Neural crest cell (in vitro differentiated cells): ENCODE measurements around the gene NR2E3. TPM values are rescaled to one million over a fixed set of nuclear protein-coding genes. Genes with fewer than 3 reads are reported as not detected.

Source experiments
- DNase-seq: peaks from one replicate; pipeline ENCODE4 v3.0.0; 2021; ENCODE audit warnings: low read depth, mixed read lengths, low spot score
- H3K27ac Mint-ChIP-seq: one replicate; pipeline ENCODE4 v1.8.0; 2021; ENCODE audit warnings: mild to moderate bottlenecking, mixed read lengths; ENCODE audit not compliant: unreplicated experiment
- H3K27me3 Mint-ChIP-seq: 2 replicates; pipeline ENCODE4 v1.8.0; 2021; ENCODE audit warnings: low read depth, mild to moderate bottlenecking, mixed read lengths
- H3K36me3 Mint-ChIP-seq: 2 replicates; pipeline ENCODE4 v1.8.0; 2021; ENCODE audit warnings: low read depth, mild to moderate bottlenecking, mixed read lengths
- H3K4me1 Mint-ChIP-seq: 2 replicates; pipeline ENCODE4 v1.8.0; 2021; ENCODE audit warnings: mixed read lengths
- H3K4me3 Mint-ChIP-seq: one replicate; pipeline ENCODE4 v1.8.0; 2021; ENCODE audit warnings: mild to moderate bottlenecking, mixed read lengths
- H3K9me3 Mint-ChIP-seq: 2 replicates; pipeline ENCODE4 v1.8.0; 2021; ENCODE audit warnings: mixed read lengths
- total RNA-seq: library from RNA; stranded (reverse); gene quantifications from 2 replicates; pipeline ENCODE4 v1.2.1, GENCODE V29; 2021
- TF ChIP-seq, protein P1 (sequence below): fragments of 200-600 bp; sonication (generic); conservative IDR thresholded peaks from 2 replicates; pipeline ENCODE4 v1.5.0; 2021; ENCODE audit warnings: antibody characterized with exemption, mild to moderate bottlenecking

NR2E3 gene
- total RNA-seq, 1 donor from 2014 or later = not detected

DNA sequence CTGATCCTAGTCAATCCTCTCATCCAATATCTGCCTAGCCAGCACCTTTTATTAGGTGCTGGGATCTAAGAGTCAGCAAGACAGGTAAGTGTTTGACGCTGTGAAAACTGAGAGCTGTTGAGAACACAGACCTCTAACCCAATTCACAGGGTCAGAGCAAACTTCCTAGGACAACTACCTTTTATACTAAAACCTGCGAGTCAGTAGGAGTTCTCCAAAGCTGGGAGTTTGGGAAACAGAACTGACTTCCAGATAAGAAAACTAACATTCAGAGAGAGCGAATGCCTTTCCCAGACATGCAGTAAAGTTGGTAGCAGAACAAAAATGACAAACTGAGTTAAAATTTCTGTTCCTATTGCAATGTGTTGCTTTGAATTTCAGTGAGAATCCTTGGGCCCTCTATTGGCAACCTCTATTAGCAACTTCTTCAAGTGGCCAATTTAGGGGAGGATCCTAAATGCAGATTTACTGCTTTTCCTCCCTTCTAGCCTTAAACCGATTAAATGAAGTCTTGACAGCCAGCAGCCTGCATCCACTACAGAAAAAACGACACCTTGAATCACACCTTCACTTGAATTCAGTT, 11.3 kb downstream of the NR2E3 start:
- no peaks in the 10 kb centered on the region for H3K27me3 Mint-ChIP-seq
- peaks cover 22% of the 10 kb centered on the region for H3K9me3 Mint-ChIP-seq
- H3K4me1 Mint-ChIP-seq = no peaks in the 10 kb centered on the region
- H3K36me3 Mint-ChIP-seq = peaks cover 48% of the 10 kb centered on the region
- no peak overlapping the region for H3K4me3 Mint-ChIP-seq
- no peak overlapping the region for H3K27ac Mint-ChIP-seq
- no peak for DNase-seq
- TF ChIP-seq, protein P1, sequence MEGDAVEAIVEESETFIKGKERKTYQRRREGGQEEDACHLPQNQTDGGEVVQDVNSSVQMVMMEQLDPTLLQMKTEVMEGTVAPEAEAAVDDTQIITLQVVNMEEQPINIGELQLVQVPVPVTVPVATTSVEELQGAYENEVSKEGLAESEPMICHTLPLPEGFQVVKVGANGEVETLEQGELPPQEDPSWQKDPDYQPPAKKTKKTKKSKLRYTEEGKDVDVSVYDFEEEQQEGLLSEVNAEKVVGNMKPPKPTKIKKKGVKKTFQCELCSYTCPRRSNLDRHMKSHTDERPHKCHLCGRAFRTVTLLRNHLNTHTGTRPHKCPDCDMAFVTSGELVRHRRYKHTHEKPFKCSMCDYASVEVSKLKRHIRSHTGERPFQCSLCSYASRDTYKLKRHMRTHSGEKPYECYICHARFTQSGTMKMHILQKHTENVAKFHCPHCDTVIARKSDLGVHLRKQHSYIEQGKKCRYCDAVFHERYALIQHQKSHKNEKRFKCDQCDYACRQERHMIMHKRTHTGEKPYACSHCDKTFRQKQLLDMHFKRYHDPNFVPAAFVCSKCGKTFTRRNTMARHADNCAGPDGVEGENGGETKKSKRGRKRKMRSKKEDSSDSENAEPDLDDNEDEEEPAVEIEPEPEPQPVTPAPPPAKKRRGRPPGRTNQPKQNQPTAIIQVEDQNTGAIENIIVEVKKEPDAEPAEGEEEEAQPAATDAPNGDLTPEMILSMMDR = no peak

DNA sequence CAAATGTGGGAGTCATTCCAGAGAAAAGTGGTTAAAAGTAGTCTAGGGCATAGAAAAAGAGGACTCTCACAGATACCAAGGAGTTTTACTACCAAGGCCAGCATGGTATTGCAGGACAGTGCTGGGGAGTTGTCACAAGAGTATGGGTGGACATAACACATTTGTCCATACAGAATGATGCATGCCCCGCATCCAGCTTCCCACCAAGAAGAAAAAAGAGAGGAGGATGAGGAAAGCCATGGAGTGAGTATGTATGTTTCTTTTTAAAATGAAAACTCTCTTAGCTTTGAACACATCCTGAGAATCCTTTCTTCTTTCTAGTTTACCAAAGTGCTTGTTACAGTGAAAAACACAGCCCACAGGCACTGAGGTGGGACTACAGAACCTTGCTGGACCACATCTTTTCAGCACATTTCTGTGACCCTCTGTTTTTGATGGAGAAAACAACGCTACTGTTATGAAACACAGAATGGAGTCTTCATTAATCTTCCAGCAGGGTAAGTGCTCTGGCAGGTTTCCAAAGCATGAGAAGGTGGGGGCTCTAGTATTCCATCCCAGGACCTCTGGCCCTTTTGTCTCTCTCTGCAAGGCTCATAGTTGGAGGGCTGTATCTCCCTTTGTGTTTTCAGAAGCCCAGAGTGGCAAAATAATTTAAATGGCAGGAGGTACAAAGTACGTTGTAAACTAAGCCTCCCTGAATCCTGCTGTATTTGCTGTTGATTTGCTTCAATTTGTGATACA, 12.7 kb downstream of the NR2E3 start:
- H3K27me3 Mint-ChIP-seq = no peaks in the 10 kb centered on the region
- no peak overlapping the region for H3K27ac Mint-ChIP-seq
- DNase-seq = no peak
- H3K9me3 Mint-ChIP-seq = peaks cover 20% of the 10 kb centered on the region
- peaks cover 48% of the 10 kb centered on the region for H3K36me3 Mint-ChIP-seq
- no peak overlapping the region for H3K4me3 Mint-ChIP-seq
- TF ChIP-seq, protein P1 = no peak
- H3K4me1 Mint-ChIP-seq = no peaks in the 10 kb centered on the region

DNA sequence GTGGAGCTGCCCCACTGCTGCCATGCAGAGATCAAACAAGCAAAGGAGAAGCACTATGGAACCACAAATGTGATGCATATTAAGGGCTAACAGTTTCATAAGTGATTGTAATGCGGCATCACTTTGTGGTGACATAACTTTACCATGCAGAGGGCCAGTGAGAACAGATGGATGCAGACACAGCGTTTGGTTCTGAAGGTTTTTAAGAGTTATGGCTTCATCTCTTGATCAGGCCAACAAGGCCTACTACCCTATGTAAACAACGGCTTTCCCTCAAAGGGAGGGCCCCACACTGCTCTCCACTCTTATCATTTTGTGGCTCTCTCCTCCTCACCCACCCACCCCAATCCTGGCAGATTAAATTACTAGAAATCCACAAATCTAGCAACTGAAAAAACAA, 13.4 kb downstream of the NR2E3 start:
- H3K4me3 Mint-ChIP-seq = no peak overlapping the region
- TF ChIP-seq, protein P1 = no peak
- no peak for DNase-seq
- peaks cover 46% of the 10 kb centered on the region for H3K36me3 Mint-ChIP-seq
- no peaks in the 10 kb centered on the region for H3K27me3 Mint-ChIP-seq
- H3K27ac Mint-ChIP-seq = no peak overlapping the region
- peaks cover 17% of the 10 kb centered on the region for H3K9me3 Mint-ChIP-seq
- H3K4me1 Mint-ChIP-seq = no peaks in the 10 kb centered on the region

DNA sequence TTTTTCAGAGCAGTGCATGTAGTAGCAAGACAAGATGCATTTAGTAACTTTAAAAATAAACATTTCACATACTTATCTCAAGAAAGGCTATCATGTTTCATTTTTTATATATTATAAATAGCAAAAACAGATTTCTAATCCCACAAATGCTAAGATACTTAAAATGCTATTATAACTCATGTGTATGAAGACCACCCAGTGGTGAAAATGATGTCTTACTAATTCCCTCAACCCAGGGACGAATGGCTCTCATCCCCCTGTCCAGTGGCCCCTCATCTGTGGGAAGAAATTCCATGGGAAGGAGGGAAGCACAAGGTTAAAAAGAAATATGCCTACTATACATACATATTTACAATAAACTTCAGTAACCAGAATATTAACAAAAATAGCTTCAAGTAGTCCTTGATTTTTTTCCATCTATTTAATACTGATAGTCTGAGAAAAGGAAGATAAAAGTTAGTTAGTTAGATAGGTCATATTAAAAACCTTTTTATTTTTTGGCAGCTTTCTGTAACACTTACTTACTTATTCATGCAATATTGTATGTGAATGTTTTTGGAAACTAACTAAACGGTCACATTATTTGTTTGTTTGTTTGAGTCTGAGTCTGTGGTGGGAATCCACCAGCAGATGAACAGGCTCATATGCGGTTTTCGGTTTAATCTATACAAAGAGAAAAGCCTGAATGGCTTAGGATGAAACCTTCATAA, 14.8 kb downstream of the NR2E3 start:
- Mint-ChIP-seq H3K9me3 (peaks cover 15% of the 10 kb centered on the region), H3K36me3 (peaks cover 46% of the 10 kb centered on the region), H3K27ac (no peak overlapping the region), H3K4me1 (no peaks in the 10 kb centered on the region), H3K27me3 (no peaks in the 10 kb centered on the region), H3K4me3 (no peak overlapping the region)
- TF ChIP-seq, protein P1 = no peak
- DNase-seq = no peak

DNA sequence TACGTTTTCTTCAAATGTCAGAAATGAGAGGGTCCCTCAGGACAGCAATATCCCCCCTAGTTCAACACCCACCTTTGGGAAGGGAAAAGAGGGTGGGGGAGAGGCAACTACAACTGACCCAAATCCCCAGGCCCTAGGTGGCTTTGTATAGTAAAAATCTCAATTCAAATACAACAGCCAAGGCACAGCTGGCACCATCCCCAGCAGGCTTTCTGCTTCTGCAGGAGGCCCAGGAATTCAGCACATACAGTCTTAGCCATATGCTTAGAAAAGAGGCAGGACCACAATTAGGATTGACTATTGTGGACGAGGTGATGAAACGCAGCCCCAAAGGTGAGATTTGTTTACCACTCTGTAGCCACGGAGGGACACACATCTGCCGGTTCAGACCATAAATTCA, 15.8 kb downstream of the NR2E3 start:
- no peak for DNase-seq
- no peak overlapping the region for H3K27ac Mint-ChIP-seq
- peaks cover 38% of the 10 kb centered on the region for H3K36me3 Mint-ChIP-seq
- no peak overlapping the region for H3K4me3 Mint-ChIP-seq
- H3K9me3 Mint-ChIP-seq = peaks cover 8% of the 10 kb centered on the region
- H3K4me1 Mint-ChIP-seq = no peaks in the 10 kb centered on the region
- H3K27me3 Mint-ChIP-seq = no peaks in the 10 kb centered on the region
- TF ChIP-seq, protein P1 = no peak
